COLO829 (cell line): Measurements from ENCODE around the gene CEP112.

Experiments
- DNase-seq: peaks from one replicate; pipeline ENCODE4 v3.0.0; 2012; ENCODE audit warnings: low spot score

CEP112 gene

DNA sequence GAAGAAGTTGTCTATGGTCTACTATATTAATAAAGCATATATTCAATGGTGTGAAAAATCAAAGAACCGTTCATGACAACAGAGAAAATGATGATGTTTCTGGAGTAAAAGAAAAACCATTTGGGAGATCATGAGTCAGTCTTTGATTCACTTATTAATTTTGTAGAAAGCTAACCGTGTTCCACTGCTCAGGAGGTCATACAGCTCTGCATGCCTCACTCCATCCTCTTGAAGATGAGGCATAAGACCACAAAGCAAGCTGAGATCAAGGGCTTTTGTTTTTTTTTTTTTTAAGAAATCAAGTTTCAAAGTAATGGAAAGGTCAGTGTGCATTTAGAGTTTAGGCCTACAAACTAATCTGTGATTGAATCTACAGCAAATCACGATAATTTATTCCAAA lies 206.4 kb downstream of the CEP112 start:
- no peak for DNase-seq

DNA sequence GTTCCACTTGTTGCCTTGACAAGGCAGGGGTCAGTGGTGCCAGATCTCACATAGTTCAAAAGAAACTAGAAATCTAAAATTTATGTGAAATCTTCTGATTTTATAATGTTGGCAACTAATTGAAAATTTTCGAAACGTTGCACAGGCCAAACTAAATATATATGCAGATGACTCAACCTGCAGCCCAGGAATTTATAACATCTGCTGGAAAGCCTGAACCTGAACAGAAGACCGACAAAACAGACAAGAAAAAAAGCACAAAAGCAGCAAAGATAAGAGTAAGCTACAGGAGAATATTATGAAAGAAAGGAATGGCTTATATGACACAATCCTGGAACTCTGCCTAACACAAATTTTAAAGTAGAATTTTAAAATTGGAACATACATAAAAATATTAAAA lies 207.6 kb downstream of the CEP112 start:
- DNase-seq: no peak

DNA sequence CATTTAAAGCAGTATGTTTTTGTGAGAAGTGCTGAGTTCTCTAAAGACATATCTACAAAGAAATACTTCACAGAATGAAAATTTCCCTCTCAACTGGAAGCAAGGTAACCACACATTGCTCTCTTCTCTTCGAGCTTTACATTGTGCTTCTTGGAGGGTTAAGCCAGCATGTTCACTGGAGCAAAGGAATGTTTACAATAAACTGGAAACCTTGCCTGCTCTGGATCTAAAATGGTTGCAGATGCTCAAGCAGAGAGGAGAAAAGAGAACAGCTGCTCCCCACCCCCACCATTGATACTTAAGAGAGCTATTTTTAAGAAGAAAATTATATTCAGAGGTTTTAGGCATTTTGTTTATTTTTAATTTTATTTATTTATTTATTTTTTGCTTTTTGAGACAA lies 213.1 kb downstream of the CEP112 start:
- DNase-seq: no peak

DNA sequence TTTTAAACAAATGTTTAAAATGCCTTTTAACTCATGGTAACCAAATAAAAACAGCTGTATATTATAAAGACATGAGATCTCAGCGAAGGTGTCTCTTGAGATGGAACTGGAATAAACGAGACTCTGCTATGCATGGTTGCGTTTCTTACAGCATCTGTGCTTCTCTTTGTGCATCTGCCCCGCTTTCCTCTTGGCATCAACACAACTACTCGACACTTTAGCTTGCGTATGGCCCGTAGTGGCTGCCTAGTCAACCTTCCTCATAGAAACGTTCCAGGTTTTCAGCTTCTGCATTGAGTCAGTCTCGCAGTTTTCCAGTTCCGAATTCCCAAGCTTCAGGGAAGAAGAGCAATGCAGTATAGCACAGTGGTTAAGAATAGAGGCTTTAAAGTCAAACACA lies 214.9 kb downstream of the CEP112 start:
- DNase-seq: no peak

DNA sequence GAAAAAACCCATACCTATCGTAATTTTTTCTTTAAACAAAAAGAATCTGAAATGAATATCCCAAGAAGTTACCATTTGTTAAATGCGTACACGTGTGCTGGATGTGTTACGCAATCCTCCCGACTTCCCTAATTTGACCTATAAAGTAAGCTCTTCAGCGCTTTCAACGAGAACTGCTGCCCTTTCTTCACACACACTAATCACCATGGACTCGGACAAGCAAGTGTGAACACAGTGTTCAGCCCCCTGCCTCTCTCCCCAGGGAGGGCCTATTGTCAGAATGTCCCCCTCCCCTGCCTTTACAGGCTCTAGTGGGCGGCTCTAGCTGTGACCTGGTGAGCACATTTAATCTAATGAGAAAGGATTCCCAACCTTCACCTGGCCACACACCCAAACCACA lies 216.1 kb downstream of the CEP112 start:
- DNase-seq: no peak

DNA sequence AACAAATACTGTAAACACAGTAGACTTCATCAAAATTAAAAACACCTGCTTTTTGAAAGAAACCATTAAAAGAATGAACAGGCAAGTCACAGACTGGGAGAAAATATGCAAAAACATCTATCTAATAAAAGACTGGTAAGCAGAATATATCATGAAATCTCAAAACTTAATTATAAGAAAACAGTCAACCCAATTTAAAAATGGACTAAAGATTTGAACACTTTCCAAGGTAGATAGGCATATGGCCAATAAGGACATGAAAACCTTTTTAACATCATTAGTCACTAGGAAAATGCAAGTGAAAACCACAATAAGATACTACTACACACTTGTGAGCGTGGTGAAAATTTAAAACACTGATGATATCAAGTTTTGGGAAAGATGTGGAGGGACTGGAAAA lies 218.7 kb downstream of the CEP112 start:
- DNase-seq: no peak

DNA sequence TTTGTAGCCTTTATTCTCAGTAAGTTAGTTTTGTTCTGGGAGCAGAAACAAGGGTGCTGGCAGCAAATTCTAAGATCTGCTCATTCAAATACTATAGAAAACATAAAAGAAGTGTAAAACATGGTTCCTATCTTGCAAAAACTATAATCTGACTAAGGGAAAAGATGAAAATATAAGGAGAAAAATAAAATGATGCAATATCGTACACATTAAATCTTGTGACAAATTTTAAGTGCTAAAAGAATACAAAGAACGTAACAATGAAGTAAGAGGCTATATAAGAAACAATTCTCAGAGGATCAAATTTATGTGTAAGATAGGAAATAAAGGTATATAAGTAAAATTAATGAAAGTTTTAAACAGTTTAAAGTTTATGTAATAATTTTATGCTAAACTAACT lies 224.6 kb downstream of the CEP112 start:
- DNase-seq: no peak

DNA sequence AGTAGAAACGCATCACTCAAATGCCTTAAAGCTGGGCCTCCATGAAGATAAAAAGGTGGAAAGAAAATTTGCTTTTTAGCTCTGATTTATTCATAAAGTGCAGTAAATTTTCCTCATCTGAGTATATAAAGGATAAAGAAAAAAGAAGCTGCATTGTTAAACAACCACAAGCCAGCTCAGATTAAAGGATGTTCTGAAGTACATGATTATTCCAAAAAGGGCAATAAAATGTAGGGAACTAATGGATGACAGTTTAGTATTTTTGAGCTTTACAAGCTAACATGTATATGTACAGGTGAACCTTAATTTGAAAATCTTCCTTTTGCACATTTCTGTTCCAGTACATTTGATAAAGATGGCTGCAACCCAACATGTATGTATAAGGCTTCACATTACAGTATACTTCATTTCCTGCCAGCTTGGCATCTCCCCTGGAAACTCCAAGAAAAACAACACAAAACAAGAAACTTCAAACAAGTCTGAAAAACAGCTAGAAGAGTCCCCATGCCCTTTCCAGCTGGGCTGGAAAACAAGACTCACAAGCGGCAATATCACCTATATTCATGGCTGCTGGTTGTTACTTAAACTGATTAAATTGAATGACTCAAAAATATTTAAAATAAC lies 225.7 kb downstream of the CEP112 start:
- DNase-seq: no peak

DNA sequence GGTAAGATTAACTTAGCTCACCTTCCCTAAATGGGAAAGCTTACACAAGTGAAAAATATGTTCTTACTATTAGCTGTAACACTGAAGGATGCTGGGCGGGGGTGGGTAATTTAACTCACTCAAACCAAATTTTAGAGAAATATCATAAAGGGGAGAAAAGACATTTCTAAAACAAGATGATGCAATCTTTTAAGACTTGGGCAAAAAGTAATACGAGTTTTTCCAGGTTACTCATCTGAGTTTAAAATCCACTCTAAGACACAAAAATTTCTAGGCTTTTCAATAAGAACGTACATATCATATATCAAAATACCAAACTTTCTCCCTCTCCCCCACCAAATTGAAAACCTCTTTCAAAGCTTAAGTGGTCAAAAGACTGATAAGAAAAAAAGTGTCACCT lies 228.8 kb downstream of the CEP112 start:
- no peak for DNase-seq

DNA sequence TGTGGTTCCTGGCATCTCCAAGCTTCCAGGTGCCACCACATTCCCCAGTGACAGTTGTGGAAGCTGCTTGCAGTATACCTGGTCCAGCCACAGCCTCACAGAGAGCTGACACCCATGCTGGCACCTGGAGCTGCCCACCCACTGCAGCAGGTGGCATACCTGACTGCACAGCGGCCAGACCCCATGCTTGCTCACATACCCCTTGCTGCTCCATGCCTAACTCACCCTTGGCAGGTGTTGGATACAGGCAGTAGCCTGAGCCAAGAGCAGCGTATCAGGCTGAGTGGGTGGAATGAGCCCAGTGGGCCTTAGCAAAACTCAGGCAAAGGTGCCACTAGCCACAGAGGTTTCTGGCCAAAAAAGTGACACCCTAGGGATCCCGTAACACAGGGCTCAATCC lies 232.3 kb downstream of the CEP112 start:
- no peak for DNase-seq

DNA sequence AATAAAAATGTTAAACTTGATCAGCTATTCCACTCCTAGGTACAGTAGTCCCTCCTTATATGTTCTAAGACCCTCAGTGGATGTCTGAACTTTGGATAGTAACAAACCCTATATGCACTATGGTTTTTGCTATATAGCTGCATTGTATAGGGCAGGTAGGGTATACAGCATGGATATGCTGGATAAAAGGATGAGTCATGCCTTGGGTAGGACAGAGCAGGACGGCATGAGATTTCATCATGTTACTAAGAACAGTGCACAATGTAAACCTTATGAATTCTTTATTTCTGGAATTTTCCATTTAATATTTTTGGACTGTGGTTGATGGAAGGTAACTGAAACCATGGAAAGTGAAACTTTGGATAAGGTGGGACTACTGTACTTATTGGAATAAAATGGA lies 235.1 kb downstream of the CEP112 start:
- no peak for DNase-seq

DNA sequence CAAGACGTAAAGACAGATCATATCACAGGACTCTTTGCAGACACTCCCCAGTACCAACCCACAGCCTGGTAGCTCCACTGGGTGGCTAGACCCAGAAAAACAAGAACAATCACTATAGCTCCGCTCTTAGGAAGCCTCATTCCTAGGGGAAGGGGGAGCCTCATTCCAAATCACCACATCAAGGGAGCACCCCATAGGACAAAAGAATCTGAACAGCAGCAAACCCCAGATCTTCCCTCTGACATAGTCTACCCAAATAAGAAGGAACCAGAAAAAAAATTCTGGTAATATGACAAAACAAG lies 237.8 kb downstream of the CEP112 start:
- no peak for DNase-seq

DNA sequence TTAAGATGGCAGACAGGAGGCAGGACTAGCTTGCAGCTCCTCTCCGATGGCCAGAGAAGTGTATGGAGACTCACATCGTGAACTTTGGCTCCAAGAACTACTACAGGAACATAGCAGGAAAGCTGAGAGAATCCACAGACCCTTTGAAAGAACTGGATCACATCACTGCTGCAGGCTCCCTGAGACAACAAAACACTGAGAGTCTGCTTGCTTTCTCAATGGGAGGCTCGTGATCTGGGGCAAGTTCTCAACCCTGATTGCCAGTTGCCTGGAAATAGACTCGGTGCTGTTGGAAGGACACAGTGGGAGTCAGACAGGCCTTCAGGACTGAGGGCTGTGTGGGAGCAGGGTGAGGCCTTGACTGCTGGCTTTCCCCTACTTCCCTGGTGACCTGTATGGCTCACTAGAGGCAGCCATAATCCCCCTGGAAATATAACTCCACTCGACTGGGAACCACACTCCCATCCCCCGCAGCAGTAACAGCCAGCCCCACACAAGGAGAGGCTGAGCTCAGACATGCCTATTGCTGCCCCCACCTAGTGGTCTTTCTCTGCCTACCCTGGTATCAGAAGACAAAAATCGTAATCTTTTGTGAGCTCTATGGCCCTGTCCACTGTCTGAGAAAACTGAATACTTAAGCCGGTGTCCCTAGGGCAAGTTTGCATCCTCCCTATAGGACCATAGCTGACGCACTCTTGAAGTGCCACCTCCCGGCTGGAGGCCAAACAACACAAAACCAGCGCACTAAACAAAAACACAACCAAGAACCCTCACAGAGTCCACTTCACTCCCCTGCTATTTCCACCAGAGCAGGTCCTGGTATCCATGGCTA lies 238.4 kb downstream of the CEP112 start:
- DNase-seq: no peak

DNA sequence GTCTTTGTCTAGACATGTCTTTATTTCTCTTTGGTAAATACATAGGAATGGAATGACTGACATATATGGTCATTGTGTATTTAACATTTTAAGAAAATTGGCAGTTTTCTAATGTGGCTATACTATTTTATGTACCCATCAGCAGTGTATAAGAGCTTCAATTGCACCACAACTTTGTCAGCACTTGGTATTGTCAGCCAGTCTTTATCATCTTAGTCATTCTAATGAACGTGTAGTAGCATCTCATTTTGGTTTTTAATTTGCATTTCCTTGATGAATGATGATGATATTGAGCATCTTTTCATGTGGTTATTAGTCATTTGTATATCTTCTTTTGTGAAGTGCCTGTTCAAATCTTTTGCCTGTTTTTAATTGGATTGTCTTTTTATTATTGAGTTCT lies 239.3 kb downstream of the CEP112 start:
- no peak for DNase-seq

DNA sequence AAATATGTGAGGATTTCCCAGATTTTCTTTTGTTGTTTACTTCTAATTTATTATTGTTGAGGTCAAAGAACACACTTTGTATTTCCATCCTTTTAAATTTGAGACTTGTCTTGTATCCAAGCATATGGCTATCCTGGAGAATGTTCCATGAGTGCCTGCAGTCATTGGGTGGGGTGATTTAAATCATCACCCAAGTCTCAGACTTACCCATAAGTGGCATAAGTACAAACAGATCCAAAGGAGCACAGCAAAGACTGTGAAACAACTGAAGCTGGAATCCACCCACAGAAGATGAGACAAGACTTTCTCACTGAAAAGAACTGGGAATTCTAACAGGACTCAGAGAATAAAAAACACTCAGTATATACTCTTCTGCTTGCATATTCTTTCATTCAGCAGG lies 239.9 kb downstream of the CEP112 start:
- DNase-seq: no peak

DNA sequence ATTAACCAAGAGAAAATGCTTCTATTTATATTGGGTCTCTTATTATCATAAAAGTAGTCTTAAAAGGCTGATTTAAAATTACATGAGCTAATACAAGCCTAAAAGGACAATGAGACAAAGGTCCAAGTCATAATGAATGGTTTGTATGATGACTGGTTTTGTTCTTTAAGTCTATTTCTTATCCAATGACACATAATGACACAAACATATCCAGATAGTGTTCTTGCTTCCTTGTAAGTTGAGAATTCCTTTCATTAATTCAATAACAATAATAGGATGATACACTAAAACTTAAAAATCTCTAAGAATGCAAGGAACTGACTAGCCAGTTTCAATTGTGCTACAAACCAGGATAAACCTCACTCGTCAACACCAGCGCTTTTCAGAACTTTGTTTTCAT lies 244.1 kb downstream of the CEP112 start:
- no peak for DNase-seq

DNA sequence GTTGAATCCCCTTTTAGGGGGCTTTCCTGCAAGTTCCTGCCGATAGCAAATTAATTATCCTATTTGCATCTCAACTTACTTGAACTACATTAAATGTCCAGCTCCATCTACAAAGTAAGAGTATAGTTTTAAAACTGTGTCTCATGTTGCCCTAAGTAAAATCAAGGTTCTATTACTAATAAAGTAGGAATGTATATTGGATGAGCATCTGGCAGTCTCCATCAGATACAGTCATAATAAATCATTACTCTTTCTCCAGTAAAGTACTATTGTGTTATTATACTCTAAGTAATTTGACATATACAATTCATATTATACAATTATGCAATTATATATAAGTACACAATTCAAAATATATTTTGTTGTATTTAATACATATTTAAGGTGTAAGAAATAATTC lies 249.3 kb downstream of the CEP112 start:
- DNase-seq: no peak

DNA sequence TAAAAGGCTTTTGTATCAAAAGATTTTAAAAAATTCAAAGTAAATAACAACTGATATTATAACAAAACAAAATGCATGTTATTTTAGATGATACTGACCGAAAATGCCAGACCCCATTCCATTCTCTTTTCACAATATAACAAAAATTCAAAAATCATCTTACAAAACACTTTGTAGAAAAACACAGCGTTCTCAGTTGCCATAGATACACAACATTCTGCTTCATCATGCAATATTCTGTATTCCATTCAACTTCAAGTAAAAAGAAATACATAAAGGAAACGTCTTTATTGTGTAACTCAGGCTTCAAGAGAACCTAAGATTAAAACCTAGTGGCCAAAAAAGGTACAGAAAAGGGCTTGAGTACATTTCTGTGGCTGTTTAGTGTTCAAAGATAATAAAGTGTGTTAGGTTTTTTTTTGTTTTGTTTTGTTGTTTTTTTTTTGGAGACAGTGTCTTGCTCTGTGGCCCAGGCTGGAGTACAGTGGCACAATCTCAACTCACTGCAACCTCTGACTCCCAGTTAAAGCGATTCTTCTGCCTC lies 250.5 kb downstream of the CEP112 start:
- no peak for DNase-seq

DNA sequence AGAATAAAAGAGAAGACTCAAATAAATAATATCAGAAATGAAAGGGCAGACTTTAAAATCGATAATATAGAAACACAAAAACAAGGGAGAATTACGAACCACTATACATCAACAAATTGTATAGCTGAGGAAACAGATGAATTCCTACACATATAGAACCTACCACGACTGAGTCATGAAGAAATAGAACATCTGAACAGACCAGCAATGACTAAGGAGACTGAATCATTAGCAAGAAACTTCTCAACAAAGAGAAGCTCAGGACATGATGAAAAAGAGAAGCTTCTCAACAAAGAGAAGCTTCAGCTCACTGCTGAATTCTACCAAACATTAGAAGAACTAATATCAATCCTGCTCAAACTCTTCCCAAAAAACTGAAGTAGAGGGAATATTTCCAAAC lies 255.9 kb downstream of the CEP112 start:
- DNase-seq: no peak

DNA sequence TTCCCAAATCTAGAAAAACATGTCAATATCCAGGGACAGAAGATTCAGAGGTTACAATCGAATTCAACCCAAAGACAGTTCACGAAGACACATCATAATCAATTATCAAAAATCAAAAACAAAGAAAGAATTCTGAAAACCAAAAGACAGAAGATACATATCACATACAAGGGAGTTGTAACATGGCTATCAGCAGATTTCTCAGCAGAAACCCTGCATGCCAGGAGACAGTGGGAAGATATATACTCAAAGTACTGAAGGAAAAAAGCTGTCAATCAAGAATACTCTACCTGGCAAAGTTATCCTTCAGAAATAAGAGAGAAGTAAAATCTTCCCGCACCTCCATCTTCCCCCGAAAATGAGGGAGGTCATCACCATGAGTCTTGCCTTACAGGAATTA lies 258.6 kb downstream of the CEP112 start:
- DNase-seq: no peak

DNA sequence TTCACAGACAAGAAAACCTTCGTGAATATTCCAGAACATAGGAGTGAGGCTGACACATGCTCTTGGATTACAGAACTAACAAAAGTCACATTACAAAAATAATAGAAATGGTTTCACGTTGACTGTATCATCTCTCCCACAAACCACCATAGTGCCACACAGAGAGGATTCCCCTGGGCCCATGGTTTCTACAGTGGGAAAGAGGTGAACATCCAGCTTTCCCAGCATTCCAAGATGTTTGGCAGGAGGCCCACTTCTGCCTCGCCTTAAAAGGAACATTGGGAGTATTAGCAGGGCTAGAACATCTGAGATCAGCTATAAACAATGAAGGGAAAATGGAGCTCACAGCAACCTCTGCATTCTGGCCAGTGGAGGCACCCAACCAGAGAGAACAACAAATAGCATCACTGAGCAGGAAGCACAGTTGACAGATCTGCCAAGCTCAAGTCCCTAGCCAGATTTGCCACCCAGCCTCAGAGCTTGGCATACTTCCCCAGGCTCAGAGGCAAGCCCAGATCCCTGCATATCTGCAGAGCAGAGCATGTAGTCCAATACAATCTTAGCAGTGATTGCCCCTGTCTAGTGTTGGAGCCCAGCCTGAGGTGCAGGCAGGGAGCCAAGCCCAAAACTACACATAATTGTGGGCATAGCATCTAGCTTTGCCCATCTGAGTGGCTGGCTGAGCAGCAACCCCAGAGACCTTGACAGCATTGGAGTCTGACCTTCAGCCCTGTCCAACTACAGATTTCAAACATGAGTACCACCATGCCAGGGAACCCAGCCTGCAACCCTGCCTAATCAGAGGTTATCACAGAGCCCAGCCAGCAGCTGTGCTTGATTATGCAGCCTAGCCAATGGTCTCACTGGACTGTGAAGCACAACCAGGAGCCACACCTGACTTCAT lies 260.4 kb downstream of the CEP112 start:
- no peak for DNase-seq

DNA sequence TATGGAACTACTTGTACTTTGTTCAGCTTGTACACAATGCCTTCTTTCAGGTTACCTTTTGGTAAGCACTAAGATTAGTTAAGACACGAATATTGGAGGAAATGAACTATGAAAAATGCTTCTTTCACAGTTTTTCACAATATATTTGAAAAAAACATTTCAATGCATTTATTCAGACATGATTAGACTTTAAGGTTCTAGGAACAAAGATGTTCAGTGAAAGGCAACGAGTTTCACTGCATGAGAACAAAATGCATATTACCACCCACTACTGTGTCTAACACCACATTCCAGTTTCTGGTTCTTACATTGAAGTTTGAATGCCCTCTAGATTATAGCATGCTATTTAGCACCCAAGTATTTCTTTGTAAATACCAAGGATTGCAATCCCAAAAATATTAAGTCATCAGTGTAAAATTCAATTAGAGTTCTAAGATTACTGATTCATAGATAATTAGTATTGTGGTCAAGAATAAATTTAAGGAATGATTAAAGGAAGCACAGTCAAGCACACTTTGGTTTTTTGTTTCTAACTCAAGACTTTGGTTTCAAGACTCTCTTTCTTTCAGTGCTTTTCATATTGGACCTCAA lies 261.7 kb downstream of the CEP112 start:
- DNase-seq: peak; percentile 78
